AG04450 (cell line): ENCODE results near the gene INPP1. TPM values are rescaled to one million over a fixed set of nuclear protein-coding genes. Genes with fewer than 3 reads are reported as not detected.
"Not testable (repeated sequence)": the region's sequence is repeated elsewhere in the genome, so short reads cannot be mapped to it uniquely, and the experiment has no call there.

Experiments
- CTCF ChIA-PET: fragments of 300-600, 350-600 bp; formaldehyde crosslinking; extraction: SDS; loops from one replicate; lab custom pipeline; 2022; ENCODE audit warnings: antibody characterized with exemption, inconsistent platforms; lab: Charles Lee
- POLR2A ChIA-PET: fragments of 350-600 bp; formaldehyde crosslinking; extraction: SDS; loops from one replicate; lab custom pipeline; 2021; ENCODE audit warnings: antibody characterized with exemption, inconsistent platforms; lab: Yijun Ruan, JAX
- DNase-seq: peaks from one replicate; pipeline ENCODE4 v3.0.0-alpha.2; 2011; ENCODE audit warnings: low read depth, low spot score
- H3K27ac ChIP-seq: one replicate; pipeline ENCODE4 v1.5.1; 2012; ENCODE audit warnings: low read depth, low read length, control low read depth
- H3K27me3 ChIP-seq: one replicate; pipeline ENCODE4 v1.6.0; 2012; ENCODE audit warnings: low read length; ENCODE audit not compliant: control insufficient read depth, insufficient read depth
- H3K4me3 ChIP-seq: 2 replicates; pipeline ENCODE4 v1.5.1; 2011; ENCODE audit warnings: mild to moderate bottlenecking, low read depth, low read length, control low read depth
- H3K9me3 ChIP-seq: 2 replicates; pipeline ENCODE4 v1.5.1; 2012; ENCODE audit warnings: low read length; ENCODE audit not compliant: control insufficient read depth, insufficient read depth
- CTCF ChIP-seq: IDR thresholded peaks from 2 replicates; pipeline ENCODE4 v1.5.1; 2011; ENCODE audit warnings: low read depth, low read length, control low read depth, inconsistent platforms
- polyA minus RNA-seq: library from RNA; depleted of rRNA, polyadenylated mRNA; stranded (reverse); fragments of >200 nt; gene quantifications from 2 replicates; pipeline ENCODE4 v1.2.3, GENCODE V29; 2011; rRNA and poly(A)+ RNA removed
- polyA plus RNA-seq: library from polyadenylated mRNA; depleted of rRNA; stranded (reverse); fragments of >200 nt; gene quantifications from 2 replicates; pipeline ENCODE4 v1.2.3, GENCODE V29; 2011; rRNA removed

The INPP1 gene, protein sequence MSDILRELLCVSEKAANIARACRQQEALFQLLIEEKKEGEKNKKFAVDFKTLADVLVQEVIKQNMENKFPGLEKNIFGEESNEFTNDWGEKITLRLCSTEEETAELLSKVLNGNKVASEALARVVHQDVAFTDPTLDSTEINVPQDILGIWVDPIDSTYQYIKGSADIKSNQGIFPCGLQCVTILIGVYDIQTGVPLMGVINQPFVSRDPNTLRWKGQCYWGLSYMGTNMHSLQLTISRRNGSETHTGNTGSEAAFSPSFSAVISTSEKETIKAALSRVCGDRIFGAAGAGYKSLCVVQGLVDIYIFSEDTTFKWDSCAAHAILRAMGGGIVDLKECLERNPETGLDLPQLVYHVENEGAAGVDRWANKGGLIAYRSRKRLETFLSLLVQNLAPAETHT
- polyA plus RNA-seq (13.7 and 14.5 TPM in 2 replicates), polyA minus RNA-seq (5.2 and 5.6 TPM in 2 replicates)

GRCh38 chr2:190343536-190344275 is at the start of gene INPP1:
TSS of gene INPP1 (plus strand) at chr2:190343589. CDS start at chr2:190360103, 16,514 bp downstream.
- DNase-seq = no peak
- peak within 1 kb of the TSS; percentile 76 for H3K4me3 ChIP-seq
- H3K27me3 ChIP-seq = no peaks in the 10 kb centered on the region
- no peak for TF ChIP-seq CTCF
- H3K27ac ChIP-seq = no peak within 1 kb of the TSS
- ChIA-PET POLR2A (interaction anchor here (1.0 to 1.5 kb wide), 3 partner anchors 24 to 305 kb away, joined by 3 to 5 read pairs (median 3); partner anchors contain the start of genes HIBCH and NAB1), CTCF (interaction anchor here (0.7 to 2.6 kb wide), 5 partner anchors 9 to 30 kb away, joined by 3 to 15 read pairs (median 5); no protein-coding TSS in a partner anchor)
- no peaks in the 10 kb centered on the region for H3K9me3 ChIP-seq

- H3K9me3 ChIP-seq, H3K27ac ChIP-seq, DNase-seq, H3K27me3 ChIP-seq, H3K4me3 ChIP-seq, POLR2A ChIA-PET, CTCF ChIA-PET: not testable (repeated sequence)
Observed at GRCh38 chr2:190297880-190298279, 45.5 kb upstream of the INPP1 start.

- H3K27me3 ChIP-seq = no peaks in the 10 kb centered on the region
- DNase-seq = no peak
- no peak overlapping the region for H3K4me3 ChIP-seq
- CTCF ChIA-PET = no interaction called here
- H3K9me3 ChIP-seq = no peaks in the 10 kb centered on the region
- POLR2A ChIA-PET = no interaction called here
- H3K27ac ChIP-seq = no peak overlapping the region
- TF ChIP-seq CTCF = no peak
Observed at GRCh38 chr2:190301032-190301431, 42.4 kb upstream of the INPP1 start.

GRCh38 chr2:190302052-190302451 is 41.3 kb upstream of the INPP1 start:
- no peaks in the 10 kb centered on the region for H3K9me3 ChIP-seq
- POLR2A ChIA-PET = no interaction called here

More at GRCh38 chr2:190302052-190302451, 41.3 kb upstream of the INPP1 start:
- no peak for DNase-seq
- TF ChIP-seq CTCF = no peak
- Histone ChIP-seq H3K27me3 (no peaks in the 10 kb centered on the region), H3K4me3 (no peak overlapping the region), H3K27ac (no peak overlapping the region)
- CTCF ChIA-PET = interaction anchor here (0.6 to 1.6 kb wide), 4 partner anchors 12 to 551 kb away, joined by 3 to 4 read pairs (median 4); no protein-coding TSS in a partner anchor
